Stimulated activated CD8-positive, alpha-beta memory T cell treated with anti-CD3 and anti-CD28 coated beads, Interleukin-12 subunit alpha, Interleukin-12 subunit beta, amount 100 ng/mL, for 4 hours (primary cell): Measurements from ENCODE around the gene IBA57.
"Not testable (repeated sequence)": the region's sequence is repeated elsewhere in the genome, so short reads cannot be mapped to it uniquely, and the experiment has no call there.

ENCODE experiments used
- DNase-seq: peaks from one replicate; pipeline ENCODE4 v3.0.0-alpha.2; 2020; ENCODE audit warnings: low read depth

Gene IBA57

DNA sequence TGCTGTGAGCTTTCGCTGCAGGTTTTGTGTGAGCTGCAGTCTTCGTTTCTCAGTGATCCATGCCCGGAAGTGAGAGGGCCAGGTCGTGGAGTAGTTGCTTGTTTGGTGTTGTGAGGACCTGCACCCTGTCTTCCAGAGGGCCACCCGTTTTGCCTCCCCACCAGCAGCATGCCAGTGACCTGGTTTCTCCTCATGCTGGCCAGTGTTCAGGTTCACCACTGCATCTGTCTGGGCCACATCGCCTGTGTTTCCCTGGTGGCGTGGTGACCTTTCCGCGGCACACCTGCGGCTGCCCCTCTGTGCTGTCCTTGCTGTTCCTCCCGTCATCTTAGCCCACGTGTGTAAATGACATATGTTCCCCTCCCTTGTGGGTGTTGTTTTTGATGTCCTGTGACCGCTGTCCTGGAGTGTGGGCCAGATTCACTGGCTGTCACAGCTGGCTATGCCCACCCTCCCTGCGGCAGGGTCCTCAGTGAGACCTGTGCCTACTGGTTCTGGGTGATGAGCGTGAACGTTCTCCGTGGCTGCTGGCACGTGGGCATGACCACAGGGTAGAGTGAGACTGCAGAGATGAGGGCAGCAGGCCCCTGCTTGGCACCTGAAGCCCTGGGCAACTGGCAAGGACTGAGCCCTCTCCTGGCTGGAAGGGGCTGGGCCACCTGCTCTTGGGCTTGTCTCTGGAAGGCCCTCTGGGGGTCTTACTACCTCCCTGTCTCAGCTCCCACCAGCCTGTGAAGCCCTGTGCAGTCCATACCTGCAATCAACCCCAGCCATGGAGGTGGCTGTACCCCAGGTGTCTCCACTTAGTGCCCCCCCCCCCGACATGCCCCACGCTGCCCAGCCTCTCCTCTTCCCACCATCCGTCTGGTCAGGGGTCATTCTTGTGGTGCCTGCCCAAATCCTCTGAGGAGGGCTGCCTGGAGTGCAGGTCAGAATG, 7.3 kb downstream of the IBA57 start:
- DNase-seq = no peak

DNA sequence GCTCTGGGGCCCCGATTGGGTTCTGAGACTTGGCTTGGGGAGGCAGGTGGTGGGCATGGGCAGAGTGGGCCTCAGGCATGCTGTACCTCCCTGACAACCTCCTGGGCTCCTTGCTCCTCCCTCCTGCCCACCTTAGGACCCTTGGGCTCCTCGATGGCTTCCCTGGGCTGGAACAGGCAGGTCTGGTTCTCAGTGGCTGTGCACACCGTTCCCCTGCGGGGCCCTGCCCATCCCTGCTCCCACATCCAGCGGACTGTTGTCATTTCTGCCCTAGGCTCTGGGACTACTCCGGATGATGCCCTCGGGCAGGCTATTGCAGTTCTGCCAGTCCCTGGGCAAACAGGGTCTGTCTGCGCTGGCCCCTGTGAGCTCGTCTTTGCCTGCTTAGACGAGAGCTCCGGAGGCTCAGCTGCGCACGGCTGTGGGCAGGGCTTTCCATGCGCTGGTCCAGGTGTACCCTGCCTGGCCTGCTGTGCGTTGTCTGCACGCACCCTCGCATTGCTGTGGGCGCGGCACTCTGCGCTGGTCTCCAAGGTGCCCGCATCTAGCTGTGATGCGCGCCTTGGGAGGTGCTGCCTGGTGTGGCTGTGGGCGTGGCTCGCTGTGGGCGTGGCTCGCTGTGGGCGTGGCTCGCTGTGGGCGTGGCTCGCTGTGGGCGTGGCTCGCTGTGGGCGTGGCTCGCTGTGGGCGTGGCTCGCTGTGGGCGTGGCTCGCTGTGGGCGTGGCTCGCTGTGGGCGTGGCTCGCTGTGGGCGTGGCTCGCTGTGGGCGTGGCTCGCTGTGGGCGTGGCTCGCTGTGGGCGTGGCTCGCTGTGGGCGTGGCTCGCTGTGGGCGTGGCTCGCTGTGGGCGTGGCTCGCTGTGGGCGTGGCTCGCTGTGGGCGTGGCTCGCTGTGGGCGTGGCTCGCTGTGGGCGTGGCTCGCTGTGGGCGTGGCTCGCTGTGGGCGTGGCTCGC, 8.2 kb downstream of the IBA57 start:
- DNase-seq = not testable (repeated sequence)

- DNase-seq = no peak
Observed at GRCh38 chr1:228174482-228175315, 9.1 kb downstream of the IBA57 start.

- DNase-seq = no peak
Observed at GRCh38 chr1:228175316-228176023, 9.9 kb downstream of the IBA57 start.

DNA sequence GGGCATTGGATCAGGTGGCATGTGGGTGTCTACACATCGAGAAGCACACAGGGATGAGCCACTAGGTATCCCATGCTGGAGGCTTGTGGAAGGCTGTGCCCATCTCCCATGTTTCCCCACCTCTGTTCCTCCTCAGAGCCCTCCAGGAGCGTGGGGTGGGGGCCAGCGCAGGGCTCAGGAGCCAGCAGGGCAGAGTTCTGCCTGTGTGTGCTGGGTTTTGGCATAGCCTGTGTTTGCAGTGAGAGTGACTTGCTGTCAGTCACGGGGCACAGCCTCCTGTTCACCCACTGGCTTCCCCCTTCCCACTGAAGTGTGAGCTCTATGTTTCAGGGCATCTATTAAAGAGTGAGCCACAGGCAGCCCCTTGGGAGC, 10.4 kb downstream of the IBA57 start:
- no peak for DNase-seq

DNA sequence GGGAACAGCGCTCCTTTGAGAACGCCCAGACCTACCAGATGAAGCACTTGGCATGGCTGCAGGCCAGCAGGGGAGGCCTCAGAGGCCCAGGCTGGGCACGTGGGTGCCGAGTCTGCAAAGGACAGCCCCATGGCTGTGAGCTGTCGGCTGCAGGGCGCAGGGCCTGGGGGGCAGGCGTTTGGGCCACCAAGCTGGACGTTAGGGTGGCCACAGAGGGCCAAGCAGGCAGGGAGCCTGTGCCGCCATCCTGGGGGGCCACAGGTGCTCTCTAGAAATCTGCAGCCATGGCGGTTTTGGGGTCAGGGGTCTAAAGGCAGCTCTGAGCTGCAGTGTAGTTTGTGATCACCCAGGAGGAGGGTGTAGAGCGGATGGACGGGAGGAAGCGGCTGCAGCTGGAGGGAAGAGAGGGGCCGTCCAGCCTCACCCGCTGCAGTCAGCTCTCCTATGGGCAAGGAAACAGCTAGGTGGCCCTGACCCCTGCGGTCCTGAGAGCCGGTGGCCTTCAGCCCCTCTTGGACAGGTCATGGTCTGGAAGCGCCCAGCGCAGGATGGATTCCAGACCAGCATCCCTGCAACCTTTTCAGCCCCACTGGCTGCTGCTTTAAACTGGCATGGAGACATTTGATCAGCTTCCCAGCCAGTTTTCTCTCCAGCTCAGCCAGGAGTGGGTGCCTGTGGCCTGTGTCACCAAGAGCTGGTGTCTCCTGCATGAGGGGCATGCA, 11.0 kb downstream of the IBA57 start:
- DNase-seq = no peak

- no peak for DNase-seq
Observed at GRCh38 chr1:228177183-228177475, 11.5 kb downstream of the IBA57 start.

- DNase-seq = no peak
Observed at GRCh38 chr1:228177721-228178710, 12.4 kb downstream of the IBA57 start.

GRCh38 chr1:228178737-228179684, 13.4 kb downstream of the IBA57 start:
- no peak for DNase-seq

GRCh38 chr1:228180271-228180958, 14.8 kb downstream of the IBA57 start:
- DNase-seq = no peak

DNA sequence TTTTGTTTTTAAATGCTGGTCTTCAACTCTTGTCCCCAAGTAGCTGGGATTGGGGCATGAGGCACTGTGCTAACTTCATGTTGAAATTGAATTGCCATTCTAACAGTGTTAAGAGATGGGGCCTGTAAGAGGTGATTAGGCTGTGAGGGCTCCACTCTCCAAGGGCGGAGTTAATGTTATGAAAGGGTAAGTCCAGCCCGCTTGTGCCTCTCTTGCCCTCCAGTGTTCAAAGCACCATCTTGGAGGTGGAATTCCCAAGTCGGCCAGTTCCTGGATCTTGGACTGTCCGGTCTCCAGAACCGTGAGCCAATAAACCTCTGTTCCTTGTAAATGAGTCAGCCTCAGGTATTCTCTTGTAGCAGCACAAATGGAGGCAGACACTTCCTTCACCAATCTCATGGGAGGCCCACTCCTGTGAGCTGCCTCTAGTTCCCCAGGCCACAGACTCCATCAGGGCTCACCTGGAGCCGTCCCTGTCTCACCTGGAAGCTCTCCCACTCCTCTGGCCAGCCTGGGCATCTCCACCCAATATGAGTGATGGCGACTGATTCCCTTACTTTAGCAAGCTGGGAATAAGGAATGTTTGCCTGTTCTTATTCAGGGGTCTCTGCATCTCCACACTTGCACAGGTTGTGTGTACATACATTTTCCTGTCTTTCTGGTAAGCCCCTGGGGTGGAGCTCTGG, 15.5 kb downstream of the IBA57 start:
- DNase-seq = no peak

DNA sequence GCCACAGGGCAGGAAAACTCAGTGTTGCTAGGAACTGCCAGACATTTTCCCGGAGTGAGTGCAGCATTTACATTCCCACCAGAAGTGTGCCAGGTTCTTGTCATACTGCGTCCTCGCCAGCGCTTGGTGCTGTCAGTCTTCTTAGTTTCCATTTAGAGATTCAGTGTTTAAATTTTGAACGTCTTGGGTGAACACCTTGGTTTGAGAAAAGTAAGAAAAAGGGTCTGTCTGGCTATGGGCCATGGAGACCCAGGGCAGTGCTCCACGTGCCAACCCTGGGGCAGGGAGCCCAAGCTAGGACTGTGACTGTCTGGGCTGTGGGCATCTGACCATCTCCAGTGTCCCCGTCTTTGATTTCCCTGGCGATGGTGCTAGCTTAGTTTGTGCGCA, 16.0 kb downstream of the IBA57 start:
- DNase-seq = no peak

- no peak for DNase-seq
Observed at GRCh38 chr1:228182296-228183030, 16.9 kb downstream of the IBA57 start.

- no peak for DNase-seq
Observed at GRCh38 chr1:228184152-228184551, 18.5 kb downstream of the IBA57 start.

- DNase-seq = no peak
Observed at GRCh38 chr1:228185641-228185965, 20.0 kb downstream of the IBA57 start.

DNA sequence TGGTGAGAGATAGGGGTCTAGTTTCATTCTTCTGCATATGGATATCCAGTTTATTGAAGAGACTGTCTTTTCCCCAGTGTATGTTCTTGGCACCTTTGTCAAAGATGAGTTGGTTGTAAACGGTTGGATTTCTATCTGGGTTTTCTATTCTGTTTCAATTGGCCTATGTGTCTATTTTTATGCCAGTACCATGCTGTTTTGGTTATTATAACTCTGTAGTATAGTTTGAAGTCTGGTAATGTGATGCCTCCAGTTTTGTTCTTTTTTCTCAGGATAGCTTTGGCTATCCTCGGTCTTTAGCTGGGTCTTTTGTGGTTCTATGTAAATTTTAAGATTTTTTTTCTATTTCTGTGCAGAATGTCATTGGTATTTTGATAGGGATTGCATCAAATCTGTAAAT, 22.6 kb downstream of the IBA57 start:
- not testable (repeated sequence) for DNase-seq

GRCh38 chr1:228190182-228190581, 24.6 kb downstream of the IBA57 start:
- no peak for DNase-seq
